ENCODE results near the gene EGR4. TPM values are rescaled to one million over a fixed set of nuclear protein-coding genes. Genes with fewer than 3 reads are reported as not detected.

EGR4 gene
- total RNA-seq, 1 donor from 2014 or later = not detected

DNA sequence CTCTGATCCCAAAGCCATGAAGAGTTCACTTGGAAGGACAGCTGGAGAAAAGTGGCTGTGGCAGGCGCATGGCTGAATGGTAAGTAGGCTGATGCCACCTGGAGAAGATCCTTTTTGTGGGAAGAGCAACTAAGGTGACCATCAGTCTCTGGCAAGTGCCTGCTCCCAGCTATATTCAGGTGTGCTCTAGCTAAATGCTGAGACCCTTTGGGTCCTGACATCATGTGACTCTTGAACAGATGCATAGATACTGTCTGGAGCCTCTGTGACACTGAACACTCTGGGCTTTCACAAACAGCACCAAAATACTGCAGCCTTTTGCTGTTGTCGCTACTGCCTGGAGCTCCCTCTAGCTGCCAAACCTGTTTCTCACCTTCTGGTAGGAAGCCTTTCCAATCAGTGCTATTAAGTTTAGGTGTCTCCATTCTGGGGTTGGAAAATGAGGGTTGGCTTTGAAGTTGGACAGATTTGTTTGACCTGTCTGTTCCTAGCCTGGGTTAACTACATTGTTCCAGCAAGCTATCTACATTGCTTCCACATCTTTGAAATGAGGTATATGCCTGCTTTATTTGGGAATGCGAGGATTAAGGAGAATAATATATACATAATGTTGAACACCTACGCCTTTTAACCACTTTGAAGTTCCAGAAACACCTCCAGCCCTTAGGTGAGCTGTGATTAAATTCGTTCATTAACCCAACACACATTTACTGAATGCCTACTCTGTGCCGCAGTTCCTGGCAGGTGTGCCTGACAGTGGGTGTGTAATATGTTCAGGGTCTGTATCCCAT lies 3.1 kb downstream of the EGR4 start:
- no peak for DNase-seq (ENCODE audit: low read depth)

GRCh38 chr2:73289304-73289703 lies 4.0 kb downstream of the EGR4 start:
- no peak for DNase-seq (ENCODE audit: low read depth)

GRCh38 chr2:73286134-73286655 lies 7.2 kb downstream of the EGR4 start:
- no peak for DNase-seq (ENCODE audit: low read depth)

GRCh38 chr2:73285159-73285739 lies 8.1 kb downstream of the EGR4 start:
- DNase-seq (ENCODE audit: low read depth) = no peak

DNA sequence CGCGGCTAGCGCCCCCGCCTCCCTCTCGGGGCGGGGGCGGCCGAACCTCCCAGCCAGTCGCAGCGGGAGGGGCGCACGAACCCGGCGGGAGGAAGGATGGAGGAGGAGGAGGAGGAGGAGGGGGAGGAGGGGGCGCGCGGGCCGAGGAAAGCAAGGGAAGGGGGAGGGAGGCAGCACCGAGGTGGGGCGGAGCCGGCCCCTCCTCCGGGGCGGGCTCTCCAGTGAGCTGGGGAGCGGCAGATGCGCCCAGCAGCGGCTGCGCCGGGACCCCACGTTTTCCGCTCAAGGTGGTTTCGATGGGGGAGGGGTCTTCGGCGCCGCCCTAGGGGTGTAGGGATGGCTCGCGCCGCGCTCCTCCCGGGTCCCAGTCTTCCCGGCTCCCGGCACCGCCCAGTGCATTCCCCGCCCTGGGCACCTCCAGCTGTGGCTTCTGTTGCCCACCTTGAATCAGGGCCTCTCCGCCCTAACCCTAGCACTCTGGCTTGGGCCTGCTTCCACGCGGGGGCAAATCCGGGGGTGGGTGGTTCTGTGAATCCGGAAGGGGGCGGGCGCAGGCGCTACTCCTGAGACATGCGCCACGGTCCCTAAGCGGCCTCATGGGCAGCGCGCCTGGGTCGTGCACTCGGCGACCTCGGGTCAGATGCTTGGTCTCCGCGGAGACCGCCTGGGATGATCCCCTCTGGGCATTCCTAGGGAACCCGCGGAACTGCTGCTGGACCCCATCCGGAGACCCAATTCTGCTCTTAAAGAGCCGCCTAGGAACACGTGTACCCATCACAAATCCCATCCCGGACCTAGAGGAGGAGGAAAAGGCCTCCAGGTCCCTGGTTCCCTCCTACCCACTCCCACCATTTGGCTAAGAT lies 8.8 kb downstream of the EGR4 start, which contains the start of gene FBXO41:
Gene FBXO41 (minus strand): TSS at position 183 of the 863 bp plus-strand sequence. CDS start 14,848 bp downstream, outside the sequence.
- DNase-seq (ENCODE audit: low read depth) = no peak

DNA sequence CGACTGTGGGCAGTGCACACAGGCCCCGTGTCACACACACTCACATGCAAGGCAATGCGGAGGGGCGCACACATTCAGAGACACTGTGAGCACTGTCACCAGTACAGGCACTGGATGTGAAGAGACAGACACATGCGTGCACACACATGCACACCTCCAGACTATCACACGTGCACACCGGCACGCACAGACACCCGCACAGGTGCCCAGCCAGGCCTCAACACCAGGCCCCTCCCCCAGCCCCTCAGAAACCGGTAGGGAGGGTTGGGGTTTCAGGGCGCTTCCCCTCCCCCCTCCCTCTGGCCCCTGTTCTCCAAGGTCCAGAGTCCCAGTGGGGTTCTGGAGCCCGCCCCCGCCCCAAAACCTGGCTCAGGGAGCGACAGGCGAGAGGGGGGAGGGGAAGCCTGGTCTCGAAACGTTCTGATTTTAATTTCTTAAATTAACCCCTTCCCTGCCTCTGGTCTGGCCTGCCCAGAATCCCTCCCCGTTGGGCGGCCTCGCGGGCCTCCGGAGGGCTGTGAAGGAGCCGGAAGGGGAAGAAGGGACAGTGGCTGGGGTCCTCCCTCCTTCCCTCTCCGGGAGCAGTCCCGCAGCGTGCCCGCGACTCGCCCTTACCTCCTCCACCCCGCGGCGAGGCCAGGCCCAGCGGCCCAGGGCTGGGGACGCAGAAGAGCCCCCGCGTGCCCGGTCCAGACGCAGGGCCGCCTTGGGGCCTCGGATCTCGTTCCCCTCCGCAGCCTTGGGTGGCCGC lies 9.6 kb downstream of the EGR4 start:
- DNase-seq (ENCODE audit: low read depth) = no peak

GRCh38 chr2:73282924-73283544 lies 10.3 kb downstream of the EGR4 start:
- no peak for DNase-seq (ENCODE audit: low read depth)

DNA sequence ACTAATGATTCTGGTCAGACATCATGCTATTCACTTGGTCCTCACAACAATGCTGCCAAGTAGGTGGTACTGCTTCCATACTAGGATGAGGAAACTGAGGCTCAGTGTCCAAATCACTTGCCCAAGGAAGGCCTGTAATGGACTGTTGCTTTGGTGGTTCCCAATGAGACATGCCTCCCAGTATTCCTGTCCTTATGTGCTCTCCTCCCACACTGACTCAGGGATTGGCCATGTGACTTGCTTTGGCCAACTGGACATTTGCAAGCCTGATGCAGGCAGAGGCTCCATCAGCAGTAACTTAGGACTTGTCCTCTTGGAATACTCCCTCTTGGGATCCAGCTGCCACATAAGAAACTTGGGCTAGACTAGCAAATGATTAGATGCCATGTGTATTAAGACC lies 12.1 kb downstream of the EGR4 start:
- no peak for DNase-seq (ENCODE audit: low read depth)

DNA sequence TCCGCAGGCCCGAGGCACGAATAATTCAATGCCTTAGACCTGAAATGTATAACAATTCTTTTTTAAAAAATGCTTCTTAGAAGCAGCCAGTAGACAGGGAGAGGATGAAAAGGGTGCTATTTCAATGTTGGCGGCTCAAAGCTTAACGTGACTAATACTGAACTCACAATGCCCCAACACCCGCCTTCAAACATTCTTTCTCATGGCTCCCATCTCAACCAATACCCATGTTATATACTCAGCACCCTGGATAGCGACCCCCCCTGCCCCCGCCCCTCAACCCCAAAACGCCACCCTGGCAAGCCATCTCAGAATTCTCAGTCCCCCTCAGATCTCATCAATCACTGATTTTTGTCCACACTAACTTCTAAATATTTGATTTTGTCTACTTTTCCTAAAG lies 13.5 kb downstream of the EGR4 start:
- DNase-seq (ENCODE audit: low read depth) = no peak

DNA sequence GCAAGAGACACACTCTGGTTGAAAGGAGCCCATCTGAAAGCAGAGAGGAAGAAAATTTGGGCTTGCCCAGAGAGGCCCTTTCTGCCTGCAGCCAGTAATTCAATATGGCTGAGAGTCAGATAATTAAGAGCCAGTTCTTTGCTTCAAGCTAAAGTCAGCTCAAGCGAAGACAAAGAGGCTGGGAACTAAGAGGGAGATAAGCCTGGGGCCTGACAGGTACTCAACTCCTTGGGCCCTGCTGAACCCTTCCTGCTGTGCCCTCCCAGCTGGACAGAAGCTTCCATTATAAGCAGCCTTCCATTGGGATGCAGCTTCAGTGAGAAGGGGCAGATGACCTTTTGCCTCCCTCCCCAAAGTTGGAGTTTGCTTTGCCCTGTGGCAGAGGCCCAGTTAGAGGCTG lies 21.1 kb downstream of the EGR4 start:
- DNase-seq (ENCODE audit: low read depth) = no peak

DNA sequence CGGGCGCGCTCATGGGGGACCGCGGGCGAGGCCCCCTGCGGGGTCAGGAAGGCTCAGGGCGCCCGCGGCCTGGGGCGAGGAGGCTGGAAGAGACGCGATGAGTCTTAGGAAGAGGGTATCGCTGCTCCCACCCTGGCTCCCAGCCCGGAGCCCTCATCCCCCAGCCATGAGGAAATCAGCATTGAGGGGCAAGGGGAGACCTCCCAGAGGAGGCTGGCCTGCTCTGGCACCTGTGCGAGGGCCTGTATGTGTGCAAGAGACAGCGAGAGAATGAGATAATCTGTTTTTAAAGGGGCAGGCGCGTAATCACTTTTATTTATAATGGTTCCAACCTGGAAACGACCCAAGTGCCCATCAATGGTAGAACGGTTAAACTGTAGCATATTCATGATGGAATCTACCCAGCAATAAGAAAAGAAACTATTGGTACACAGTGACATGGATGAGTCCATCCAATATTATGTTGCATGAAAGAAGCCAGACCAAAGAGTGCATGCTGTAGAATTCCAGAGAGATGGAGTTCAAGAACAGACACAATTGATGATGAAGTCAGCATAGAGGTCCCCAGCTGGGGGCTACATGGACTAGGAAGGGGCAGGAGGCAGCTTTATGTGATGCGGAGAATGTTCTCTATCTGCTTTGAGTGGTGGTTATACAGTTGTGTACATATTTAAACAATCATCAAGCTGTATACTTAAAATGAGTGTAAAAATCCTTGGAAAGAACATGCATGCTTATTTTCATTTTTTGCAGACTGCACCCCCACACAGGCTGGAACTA lies 23.5 kb downstream of the EGR4 start:
- DNase-seq (ENCODE audit: low read depth) = no peak

GRCh38 chr2:73268830-73269685 lies 24.3 kb downstream of the EGR4 start:
- peak; percentile 19 for DNase-seq (ENCODE audit: low read depth)

- no peak for DNase-seq (ENCODE audit: low read depth)
Measured at GRCh38 chr2:73268366-73268829, 24.9 kb downstream of the EGR4 start.

DNA sequence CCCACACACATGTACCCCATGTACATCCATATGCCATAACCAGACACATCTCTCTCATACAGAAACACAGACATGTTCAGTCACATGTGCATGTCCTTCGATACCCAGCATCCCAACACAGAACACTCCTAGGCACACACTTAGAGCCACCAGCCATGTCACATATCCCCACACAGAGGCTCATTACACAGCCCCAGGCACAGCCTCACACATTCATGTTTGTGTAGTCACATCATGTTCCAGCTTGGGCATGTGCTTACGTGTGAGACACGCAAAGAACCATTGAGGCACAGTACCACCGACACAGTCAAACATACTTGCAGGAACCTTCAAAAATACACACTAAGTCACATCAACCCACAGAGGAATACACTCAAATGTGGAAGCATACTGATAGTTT lies 26.3 kb downstream of the EGR4 start:
- no peak for DNase-seq (ENCODE audit: low read depth)

GRCh38 chr2:73266061-73266901 lies 27.1 kb downstream of the EGR4 start:
- DNase-seq (ENCODE audit: low read depth) = peak; percentile 90

- no peak for DNase-seq (ENCODE audit: low read depth)
Measured at GRCh38 chr2:73265298-73266060, 27.9 kb downstream of the EGR4 start.

DNA sequence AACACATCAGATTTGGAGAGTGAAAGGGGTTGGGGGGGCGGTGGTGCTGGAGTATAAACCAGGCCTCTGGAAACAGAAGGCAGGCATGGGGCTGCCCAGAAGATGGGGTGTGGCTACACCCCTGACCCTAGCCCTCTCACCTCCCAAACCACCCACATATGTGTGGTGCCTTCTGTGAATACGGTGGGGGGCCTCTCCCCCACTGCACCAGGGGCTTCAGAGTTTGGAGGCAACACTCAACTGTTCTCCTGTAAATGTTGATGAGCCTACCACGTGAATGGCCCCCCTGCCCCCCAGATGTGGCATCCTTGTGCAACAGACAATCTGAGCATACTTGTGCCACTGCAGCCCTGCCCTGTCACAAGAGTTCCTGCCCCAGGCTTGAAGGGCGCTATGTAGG lies 28.6 kb downstream of the EGR4 start:
- no peak for DNase-seq (ENCODE audit: low read depth)

Measured in myocyte (in vitro differentiated cells).